Omental fat pad (tissue), 4 donors: Measurements from ENCODE around the gene FNBP1. TPM values are rescaled to one million over a fixed set of nuclear protein-coding genes. Genes with fewer than 3 reads are reported as not detected.

Experiments used
- ATAC-seq: fragments of 150-250 bp; one replicate; pipeline ENCODE4 v1.9.1; 2016; ENCODE audit warnings: mild to moderate bottlenecking, moderate library complexity; ENCODE audit not compliant: low FRiP score
- DNase-seq: peaks from one replicate; pipeline ENCODE4 v3.0.0-alpha.2; 2019; ENCODE audit warnings: low spot score
- total RNA-seq, 4 donors: library from RNA; depleted of rRNA; stranded (reverse); fragments of >200 nt; gene quantifications; one replicate each; pipeline ENCODE4 v1.1.0, GENCODE V29; 2016
- TF ChIP-seq, protein P1 (sequence below), 3 donors: fragments of 450-650 bp; IDR thresholded peaks; one replicate each; pipeline ENCODE4 v1.5.1; 2016 to 2017; ENCODE audit warnings: antibody characterized with exemption in 3 of 3, mild to moderate bottlenecking in 3 of 3, moderate library complexity in 2 of 3

FNBP1 gene
- total RNA-seq, 4 donors from 2014 or later: 38.7 to 53.4 (median 45.9) TPM

DNA sequence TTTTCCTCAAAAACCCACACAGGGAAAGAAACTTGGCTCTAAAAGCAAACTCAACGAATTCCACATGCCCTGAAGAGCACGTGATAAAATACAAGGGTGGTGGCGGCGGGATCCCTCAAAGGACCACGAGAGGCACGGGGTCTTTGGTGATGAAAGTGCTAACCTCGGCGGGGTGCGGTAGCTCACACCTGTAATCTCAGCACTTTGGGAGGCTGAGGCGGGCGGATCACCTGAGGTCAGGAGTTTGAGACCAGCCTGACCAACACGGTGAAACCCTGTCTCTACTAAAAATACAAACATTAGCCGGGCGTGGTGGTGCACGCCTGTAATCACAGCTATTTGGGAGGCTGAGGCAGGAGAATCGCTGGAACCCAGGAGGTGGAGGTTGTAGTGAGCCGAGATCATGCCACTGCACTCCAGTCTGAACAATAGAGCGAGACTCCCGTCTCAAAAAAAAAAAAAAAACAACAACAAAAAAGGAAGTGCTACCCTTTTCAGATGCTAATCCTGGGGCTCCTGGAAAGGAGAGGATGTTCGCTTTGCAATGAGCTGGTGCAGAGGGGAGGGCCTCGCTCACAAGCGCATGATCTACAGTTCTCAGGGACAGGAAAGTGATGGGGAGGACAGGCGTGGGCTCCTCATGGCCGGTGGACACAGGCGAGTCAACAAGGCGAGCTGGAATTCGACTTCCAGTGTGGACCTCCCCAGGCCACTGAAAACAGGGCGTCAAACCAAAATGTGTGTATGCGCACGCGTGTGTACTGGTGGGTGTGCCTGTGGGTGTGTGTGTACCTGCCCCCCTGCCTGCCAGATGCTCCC is 153.7 kb downstream of the FNBP1 start:
- ATAC-seq: no peak
- TF ChIP-seq, protein P1, sequence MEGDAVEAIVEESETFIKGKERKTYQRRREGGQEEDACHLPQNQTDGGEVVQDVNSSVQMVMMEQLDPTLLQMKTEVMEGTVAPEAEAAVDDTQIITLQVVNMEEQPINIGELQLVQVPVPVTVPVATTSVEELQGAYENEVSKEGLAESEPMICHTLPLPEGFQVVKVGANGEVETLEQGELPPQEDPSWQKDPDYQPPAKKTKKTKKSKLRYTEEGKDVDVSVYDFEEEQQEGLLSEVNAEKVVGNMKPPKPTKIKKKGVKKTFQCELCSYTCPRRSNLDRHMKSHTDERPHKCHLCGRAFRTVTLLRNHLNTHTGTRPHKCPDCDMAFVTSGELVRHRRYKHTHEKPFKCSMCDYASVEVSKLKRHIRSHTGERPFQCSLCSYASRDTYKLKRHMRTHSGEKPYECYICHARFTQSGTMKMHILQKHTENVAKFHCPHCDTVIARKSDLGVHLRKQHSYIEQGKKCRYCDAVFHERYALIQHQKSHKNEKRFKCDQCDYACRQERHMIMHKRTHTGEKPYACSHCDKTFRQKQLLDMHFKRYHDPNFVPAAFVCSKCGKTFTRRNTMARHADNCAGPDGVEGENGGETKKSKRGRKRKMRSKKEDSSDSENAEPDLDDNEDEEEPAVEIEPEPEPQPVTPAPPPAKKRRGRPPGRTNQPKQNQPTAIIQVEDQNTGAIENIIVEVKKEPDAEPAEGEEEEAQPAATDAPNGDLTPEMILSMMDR (IDR thresholded peaks at IDR 0.05): no peak
- DNase-seq: no peak

DNA sequence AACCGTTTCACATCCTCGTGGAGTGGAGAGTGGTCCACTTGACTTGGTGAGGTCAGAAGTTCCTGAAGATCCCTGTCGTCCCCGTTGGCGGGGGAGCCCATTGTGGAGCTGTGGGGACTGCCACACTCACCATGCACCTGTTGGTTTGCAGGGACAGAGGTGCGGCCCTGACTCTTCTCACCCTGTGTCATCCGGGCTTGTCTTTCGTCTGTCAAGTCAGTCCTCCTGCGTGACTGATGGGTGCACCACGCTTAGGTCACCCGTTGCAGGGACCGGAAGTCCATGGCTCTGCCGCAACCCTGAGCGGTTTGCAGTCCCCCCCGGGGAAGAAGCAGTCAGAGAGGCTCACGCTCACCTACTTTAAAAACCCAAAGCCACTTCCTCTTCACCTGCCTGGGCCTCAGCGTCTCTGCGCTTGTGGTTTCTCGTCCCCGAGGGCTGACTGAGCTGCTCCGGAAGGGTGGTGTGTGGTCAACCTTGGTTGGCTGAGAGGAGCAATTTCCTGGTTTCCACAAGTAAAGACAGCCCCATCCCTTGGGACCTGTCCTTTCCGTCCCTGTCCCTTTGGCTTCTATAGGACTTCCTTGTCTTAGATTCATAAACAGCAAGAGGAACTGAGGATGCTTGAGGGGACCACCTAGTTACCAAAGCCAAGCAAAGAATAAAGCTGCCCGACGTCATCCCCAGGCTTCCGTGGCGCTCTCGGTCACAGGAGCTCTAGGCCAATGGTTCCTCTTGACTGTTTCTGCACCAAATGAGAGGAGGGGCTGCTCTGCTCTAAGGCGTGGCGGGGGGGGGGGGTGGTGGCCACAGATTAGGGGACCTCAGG is 154.5 kb downstream of the FNBP1 start:
- no peak for DNase-seq
- no peak for ATAC-seq
- TF ChIP-seq, protein P1 (IDR thresholded peaks at IDR 0.05): no peak

DNA sequence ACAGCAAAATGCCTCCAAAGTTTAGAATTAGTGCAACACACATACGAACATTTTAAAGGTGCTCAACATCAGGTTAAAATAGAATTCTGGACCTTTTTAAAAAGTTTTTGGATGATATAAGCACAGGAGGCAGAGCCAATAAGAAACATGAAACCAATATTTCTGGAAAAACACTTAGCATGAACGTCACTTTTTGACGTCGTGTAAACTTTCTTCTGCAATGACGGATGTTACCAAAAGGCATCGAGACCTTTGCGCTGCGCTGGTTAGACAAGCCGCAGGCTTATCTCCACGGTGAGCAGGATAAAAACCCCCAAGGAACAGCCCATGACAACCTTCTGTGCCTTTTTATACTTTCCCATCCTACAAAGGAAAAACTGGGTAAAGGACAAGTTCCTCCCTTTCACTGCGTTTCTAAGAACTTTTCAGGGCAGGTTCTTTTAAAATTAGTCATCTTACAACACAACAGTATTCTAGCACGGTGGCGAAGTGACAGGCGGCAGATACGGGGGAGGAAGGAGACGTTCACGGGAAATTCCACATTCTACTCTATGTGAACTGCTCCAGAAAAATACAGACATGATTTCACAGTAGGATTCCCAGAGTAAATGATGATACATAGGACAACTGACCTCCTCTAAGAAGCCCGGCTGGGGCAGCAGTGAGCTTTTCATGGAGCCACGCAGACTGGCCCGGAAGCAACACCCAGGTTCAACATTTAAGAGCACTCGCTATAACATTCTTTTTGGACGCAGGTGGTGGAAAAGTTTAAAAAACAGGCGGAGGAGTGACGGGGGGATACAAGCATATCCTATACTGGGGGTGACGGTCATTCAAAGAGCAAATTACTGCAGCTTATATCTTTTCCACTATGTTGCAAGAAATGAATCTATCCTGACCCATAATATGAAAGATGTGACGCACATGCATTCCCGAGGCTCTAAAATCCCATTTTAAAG is 155.4 kb downstream of the FNBP1 start:
- TF ChIP-seq, protein P1 (IDR thresholded peaks at IDR 0.05): no peak
- no peak for DNase-seq
- peak; percentile 13 for ATAC-seq

DNA sequence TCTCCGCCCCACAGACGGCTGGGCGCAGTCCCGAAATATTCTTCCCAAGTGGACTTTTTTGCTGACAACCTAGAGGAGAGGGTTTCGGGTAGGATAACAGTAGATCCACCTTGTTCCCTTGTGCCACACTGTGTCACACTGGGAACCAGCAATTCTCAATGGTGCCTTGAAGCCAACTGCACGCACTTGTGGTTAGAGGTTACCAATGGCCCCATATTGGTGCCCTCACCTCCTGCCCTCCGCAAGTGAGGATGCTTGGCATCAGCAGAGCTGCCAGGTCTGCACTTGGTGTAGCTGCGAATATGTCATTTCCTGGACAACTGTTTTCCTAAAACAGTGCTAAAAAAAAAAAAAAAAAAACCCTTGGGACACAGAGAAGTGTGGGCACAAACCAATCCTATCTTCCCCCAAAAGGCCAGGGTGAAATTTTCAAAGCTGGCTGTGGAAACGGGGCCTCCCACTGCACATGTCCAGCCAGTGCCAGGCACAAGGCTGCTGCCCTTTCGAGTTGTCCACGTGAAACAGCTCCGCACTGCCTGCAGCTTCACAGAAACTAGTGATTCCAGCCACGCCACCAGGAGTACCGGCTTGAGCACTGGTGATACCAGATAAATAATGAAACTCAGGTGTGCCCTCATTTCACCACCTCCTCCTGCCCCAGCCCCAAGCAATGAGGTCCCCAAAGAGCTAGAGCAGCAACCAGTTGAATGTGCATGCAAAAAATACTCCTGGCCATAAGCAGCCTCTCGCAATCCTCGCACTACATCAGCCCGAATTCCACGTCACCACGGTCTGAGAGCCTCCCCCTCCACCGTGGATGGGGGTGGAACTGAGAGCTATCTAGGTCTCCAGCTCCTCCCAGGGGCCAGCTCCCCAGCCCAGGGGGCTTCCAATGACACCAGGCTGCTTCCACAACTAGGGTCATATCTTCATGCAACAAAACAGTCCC is 156.5 kb downstream of the FNBP1 start:
- ATAC-seq: no peak
- TF ChIP-seq, protein P1 (IDR thresholded peaks at IDR 0.05): no peak

DNA sequence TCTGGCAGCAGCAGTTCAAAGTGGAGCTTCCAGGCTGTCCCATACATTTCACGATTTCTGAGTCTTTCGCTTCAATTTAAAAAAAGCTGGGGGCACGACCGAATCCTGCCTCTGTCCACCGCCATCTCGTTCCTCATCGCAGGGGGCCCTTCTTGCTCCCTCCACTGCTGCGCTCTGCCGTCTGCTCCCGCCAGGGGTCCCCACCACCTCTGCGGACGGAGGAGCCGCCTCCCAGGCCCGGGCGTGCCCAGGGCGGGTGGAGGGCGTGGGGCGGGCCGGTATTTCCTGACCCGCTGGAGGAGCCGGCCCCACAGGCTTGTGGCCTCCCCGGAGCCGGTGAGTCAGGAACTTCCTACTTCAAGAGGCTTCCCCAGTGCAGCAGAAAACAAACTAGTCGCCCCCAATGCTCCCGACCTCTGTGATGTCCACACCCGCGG is 157.3 kb downstream of the FNBP1 start:
- peak; percentile 79 for DNase-seq
- peak; percentile 91 for ATAC-seq
- TF ChIP-seq, protein P1 (IDR thresholded peaks at IDR 0.05): peak in 2 of 3 donors; percentile 81 to 94

More for the DNA sequence above, 156.5 kb downstream of the FNBP1 start:
- DNase-seq: no peak
